Measurements from ENCODE around the gene TNS2.
"Not testable (repeated sequence)": the region's sequence is repeated elsewhere in the genome, so short reads cannot be mapped to it uniquely, and the experiment has no call there.

Gene TNS2

GRCh38 chr12:53011889-53012288 is 38.0 kb upstream of the TNS2 start:
- no peak for TF ChIP-seq CTCF (IDR thresholded peaks at IDR 0.05; ENCODE audit: poor library complexity, severe bottlenecking)
- Histone ChIP-seq H3K4me3 (ENCODE audit: severe bottlenecking) (no peak overlapping the region), H3K36me3 (ENCODE audit: low read depth) (peaks cover 91% of the 10 kb centered on the region), H3K4me1 (ENCODE audit: insufficient read depth, poor library complexity, severe bottlenecking) (peaks cover 19% of the 10 kb centered on the region), H3K27ac (ENCODE audit: poor library complexity, severe bottlenecking) (no peak overlapping the region), H3K9me3 (ENCODE audit: severe bottlenecking) (no peaks in the 10 kb centered on the region), H3K27me3 (ENCODE audit: insufficient read depth, poor library complexity, severe bottlenecking) (no peaks in the 10 kb centered on the region)
- ATAC-seq (ENCODE audit: low read depth) (no peak), DNase-seq (ENCODE audit: low spot score) (no peak)

- Histone ChIP-seq H3K27me3 (ENCODE audit: insufficient read depth, poor library complexity, severe bottlenecking) (no peaks in the 10 kb centered on the region), H3K4me1 (ENCODE audit: insufficient read depth, poor library complexity, severe bottlenecking) (peaks cover 16% of the 10 kb centered on the region), H3K4me3 (ENCODE audit: severe bottlenecking) (no peak overlapping the region), H3K27ac (ENCODE audit: poor library complexity, severe bottlenecking) (no peak overlapping the region), H3K9me3 (ENCODE audit: severe bottlenecking) (no peaks in the 10 kb centered on the region), H3K36me3 (ENCODE audit: low read depth) (peaks cover 97% of the 10 kb centered on the region)
- DNase-seq (ENCODE audit: low spot score) = no peak
- no peak for TF ChIP-seq CTCF (IDR thresholded peaks at IDR 0.05; ENCODE audit: poor library complexity, severe bottlenecking)
- ATAC-seq (ENCODE audit: low read depth) = no peak
These were observed 36.9 kb upstream of the TNS2 start for GRCh38 chr12:53012928-53013327.

GRCh38 chr12:53014709-53015108 is 35.2 kb upstream of the TNS2 start:
- Histone ChIP-seq H3K4me3 (ENCODE audit: severe bottlenecking) (no peak overlapping the region), H3K27me3 (ENCODE audit: insufficient read depth, poor library complexity, severe bottlenecking) (no peaks in the 10 kb centered on the region), H3K36me3 (ENCODE audit: low read depth) (peaks cover 96% of the 10 kb centered on the region), H3K4me1 (ENCODE audit: insufficient read depth, poor library complexity, severe bottlenecking) (peaks cover 1% of the 10 kb centered on the region), H3K27ac (ENCODE audit: poor library complexity, severe bottlenecking) (no peak overlapping the region), H3K9me3 (ENCODE audit: severe bottlenecking) (no peaks in the 10 kb centered on the region)
- DNase-seq (ENCODE audit: low spot score) (no peak), ATAC-seq (ENCODE audit: low read depth) (no peak)
- TF ChIP-seq CTCF (IDR thresholded peaks at IDR 0.05; ENCODE audit: poor library complexity, severe bottlenecking) = no peak

GRCh38 chr12:53025250-53025649 is 24.6 kb upstream of the TNS2 start:
- no peak for TF ChIP-seq CTCF (IDR thresholded peaks at IDR 0.05; ENCODE audit: poor library complexity, severe bottlenecking)
- Histone ChIP-seq H3K36me3 (ENCODE audit: low read depth) (peaks cover 96% of the 10 kb centered on the region), H3K27me3 (ENCODE audit: insufficient read depth, poor library complexity, severe bottlenecking) (no peaks in the 10 kb centered on the region), H3K27ac (ENCODE audit: poor library complexity, severe bottlenecking) (no peak overlapping the region), H3K4me1 (ENCODE audit: insufficient read depth, poor library complexity, severe bottlenecking) (no peaks in the 10 kb centered on the region), H3K9me3 (ENCODE audit: severe bottlenecking) (no peaks in the 10 kb centered on the region), H3K4me3 (ENCODE audit: severe bottlenecking) (no peak overlapping the region)
- DNase-seq (ENCODE audit: low spot score) (no peak), ATAC-seq (ENCODE audit: low read depth) (no peak)

GRCh38 chr12:53027014-53027413 is 22.9 kb upstream of the TNS2 start:
- peaks cover 96% of the 10 kb centered on the region for H3K36me3 ChIP-seq (ENCODE audit: low read depth)
- not testable (repeated sequence) for H3K9me3 ChIP-seq (ENCODE audit: severe bottlenecking); H3K4me3 ChIP-seq (ENCODE audit: severe bottlenecking); H3K27ac ChIP-seq (ENCODE audit: poor library complexity, severe bottlenecking); H3K27me3 ChIP-seq (ENCODE audit: insufficient read depth, poor library complexity, severe bottlenecking); DNase-seq (ENCODE audit: low spot score); ATAC-seq (ENCODE audit: low read depth); H3K4me1 ChIP-seq (ENCODE audit: insufficient read depth, poor library complexity, severe bottlenecking)
